HEK293 (cell line): Measurements from ENCODE around the gene PRSS53.

Experiments
- CTCF ChIA-PET: fragments of 350-600 bp; formaldehyde crosslinking; extraction: SDS; loops from one replicate; lab custom pipeline; 2021; ENCODE audit warnings: antibody characterized with exemption; lab: Yijun Ruan, JAX
- POLR2A ChIA-PET: fragments of 300-600 bp; formaldehyde crosslinking; extraction: SDS; loops from one replicate; lab custom pipeline; 2020; ENCODE audit warnings: antibody characterized with exemption, inconsistent platforms; lab: Yijun Ruan, JAX
- H3K27ac ChIP-seq: fragments of 200-500 bp; sonication (Bioruptor generic); 2 replicates; pipeline ENCODE4 v1.5.1; 2014; ENCODE audit warnings: low read depth, low read length, control low read depth, inconsistent platforms; ENCODE audit errors: extremely low read depth
- H3K36me3 ChIP-seq, 2 experiments: fragments of 200-500 bp in 1 of 2; sonication (Bioruptor generic) in 1 of 2; 1 replicate in 1 of 2; 2 replicates in 1 of 2; pipeline ENCODE4 v1.5.1; 2014 to 2017; ENCODE audit warnings: inconsistent platforms in 2 of 2, low read length in 2 of 2; ENCODE audit not compliant: control insufficient read depth in 2 of 2, insufficient read depth in 1 of 2
- H3K4me1 ChIP-seq: fragments of 200-500 bp; sonication (Bioruptor generic); 2 replicates; pipeline ENCODE4 v1.5.1; 2014; ENCODE audit warnings: mild to moderate bottlenecking, low read length, inconsistent platforms; ENCODE audit not compliant: control insufficient read depth, insufficient read depth
- H3K4me3 ChIP-seq: 2 replicates; pipeline ENCODE4 v1.5.1; 2011; ENCODE audit warnings: low read depth, mild to moderate bottlenecking, control low read depth, low read length, moderate library complexity
- H3K9me3 ChIP-seq: fragments of 200-500 bp; sonication (Bioruptor generic); 2 replicates; pipeline ENCODE4 v1.5.1; 2014; ENCODE audit warnings: low read depth, low read length, inconsistent platforms; ENCODE audit not compliant: control insufficient read depth, insufficient read depth
- FEZF1 ChIP-seq: fragments of 450-650 bp; formaldehyde crosslinking; IDR thresholded peaks from 2 replicates; pipeline ENCODE4 v1.5.1; 2016; ENCODE audit warnings: missing biosample characterization, missing genetic modification characterization
- HOXC10 ChIP-seq: sonication (generic); formaldehyde crosslinking; IDR thresholded peaks from 2 replicates; pipeline ENCODE4 v1.8.1; 2023; ENCODE audit warnings: mild to moderate bottlenecking, missing genetic modification reagents
- IKZF3 ChIP-seq: fragments of 450-650 bp; IDR thresholded peaks from 2 replicates; pipeline ENCODE4 v1.5.0; 2018; ENCODE audit warnings: missing biosample characterization, mild to moderate bottlenecking, missing genetic modification characterization, moderate library complexity
- KLF16 ChIP-seq: fragments of 450-650 bp; formaldehyde crosslinking; IDR thresholded peaks from 2 replicates; pipeline ENCODE4 v1.5.1; 2017; ENCODE audit warnings: missing biosample characterization, missing genetic modification characterization
- KLF8 ChIP-seq: fragments of 450-650 bp; formaldehyde crosslinking; IDR thresholded peaks from 2 replicates; pipeline ENCODE4 v1.5.1; 2016; ENCODE audit warnings: missing biosample characterization, missing genetic modification characterization
- OSR2 ChIP-seq: fragments of 450-650 bp; formaldehyde crosslinking; IDR thresholded peaks from 2 replicates; pipeline ENCODE4 v1.5.1; 2016; ENCODE audit warnings: missing biosample characterization, missing genetic modification characterization
- PATZ1 ChIP-seq: fragments of 450-650 bp; formaldehyde crosslinking; IDR thresholded peaks from 2 replicates; pipeline ENCODE4 v1.5.1; 2016; ENCODE audit warnings: missing biosample characterization, missing genetic modification characterization
- ZBTB8A ChIP-seq: fragments of 450-650 bp; formaldehyde crosslinking; IDR thresholded peaks from 2 replicates; pipeline ENCODE4 v1.5.1; 2016; ENCODE audit warnings: missing biosample characterization, missing genetic modification characterization
- ZFHX2 ChIP-seq: fragments of 450-650 bp; formaldehyde crosslinking; conservative IDR thresholded peaks from 2 replicates; pipeline ENCODE4 v1.5.1; 2016; ENCODE audit warnings: missing biosample characterization, missing genetic modification characterization
- ZNF121 ChIP-seq: fragments of 450-650 bp; formaldehyde crosslinking; IDR thresholded peaks from 2 replicates; pipeline ENCODE4 v1.5.1; 2016; ENCODE audit warnings: missing biosample characterization, missing genetic modification characterization
- ZNF2 ChIP-seq: fragments of 450-650 bp; formaldehyde crosslinking; IDR thresholded peaks from 2 replicates; pipeline ENCODE4 v1.5.1; 2016; ENCODE audit warnings: missing biosample characterization, missing genetic modification characterization
- ZNF473 ChIP-seq: fragments of 450-650 bp; formaldehyde crosslinking; IDR thresholded peaks from 2 replicates; pipeline ENCODE4 v1.5.1; 2017; ENCODE audit warnings: missing biosample characterization, missing genetic modification characterization
- ZNF600 ChIP-seq: fragments of 450-650 bp; formaldehyde crosslinking; IDR thresholded peaks from 2 replicates; pipeline ENCODE4 v1.5.1; 2016; ENCODE audit warnings: missing biosample characterization, missing genetic modification characterization
- ZNF623 ChIP-seq: fragments of 450-650 bp; formaldehyde crosslinking; IDR thresholded peaks from 2 replicates; pipeline ENCODE4 v1.5.1; 2016; ENCODE audit warnings: missing biosample characterization, missing genetic modification characterization
- ZNF629 ChIP-seq: fragments of 450-650 bp; formaldehyde crosslinking; IDR thresholded peaks from 2 replicates; pipeline ENCODE4 v1.5.1; 2017; ENCODE audit warnings: missing biosample characterization, missing genetic modification characterization
- ZSCAN4 ChIP-seq: fragments of 450-650 bp; formaldehyde crosslinking; IDR thresholded peaks from 2 replicates; pipeline ENCODE4 v1.5.1; 2017; ENCODE audit warnings: missing biosample characterization, missing genetic modification characterization
- TF ChIP-seq, protein P1 (sequence below): fragments of 450-650 bp; formaldehyde crosslinking; optimal IDR thresholded peaks from 2 replicates; pipeline ENCODE3; 2016; ENCODE audit warnings: missing biosample characterization, mild to moderate bottlenecking, missing genetic modification characterization

Gene PRSS53

DNA sequence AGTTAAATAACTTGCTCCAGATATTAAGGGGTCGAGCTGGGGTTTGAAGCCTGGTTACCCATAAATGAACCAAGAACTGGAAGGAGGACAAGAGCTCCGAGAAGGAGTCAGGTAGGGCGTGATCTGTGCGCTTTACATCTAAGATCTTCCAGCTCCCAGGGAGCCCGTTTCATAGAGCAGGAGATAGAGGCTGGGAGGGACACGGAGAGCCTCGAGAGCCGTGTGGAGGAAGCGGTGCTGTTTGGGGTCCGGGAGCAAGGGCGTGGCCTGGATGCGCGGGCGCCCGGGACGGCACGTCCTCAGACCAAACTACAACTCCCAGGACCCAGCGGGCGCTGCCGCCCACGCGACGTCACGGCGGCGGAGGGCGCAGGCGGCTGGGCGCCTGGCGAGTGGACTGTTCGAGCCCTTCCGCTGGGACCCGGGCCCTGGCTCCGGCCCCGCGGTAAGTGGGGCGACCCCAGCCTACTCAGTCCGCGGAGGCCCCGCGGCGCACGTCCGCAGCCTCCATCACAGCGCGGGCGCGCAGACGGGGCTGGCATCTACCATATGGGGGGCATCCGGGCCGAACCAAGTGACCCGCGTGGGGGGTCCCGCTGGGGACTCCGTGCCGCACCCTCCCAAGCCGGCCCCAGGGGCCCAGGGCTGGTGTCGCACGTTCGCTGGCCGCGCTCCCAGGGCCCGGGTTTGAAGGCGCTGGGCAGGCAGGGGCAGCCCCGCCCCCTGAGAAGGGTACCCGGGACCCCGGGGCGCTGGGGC is 19.5 kb upstream of the PRSS53 start, which contains the start of gene BCKDK (continued):
- TF ChIP-seq, protein P1, sequence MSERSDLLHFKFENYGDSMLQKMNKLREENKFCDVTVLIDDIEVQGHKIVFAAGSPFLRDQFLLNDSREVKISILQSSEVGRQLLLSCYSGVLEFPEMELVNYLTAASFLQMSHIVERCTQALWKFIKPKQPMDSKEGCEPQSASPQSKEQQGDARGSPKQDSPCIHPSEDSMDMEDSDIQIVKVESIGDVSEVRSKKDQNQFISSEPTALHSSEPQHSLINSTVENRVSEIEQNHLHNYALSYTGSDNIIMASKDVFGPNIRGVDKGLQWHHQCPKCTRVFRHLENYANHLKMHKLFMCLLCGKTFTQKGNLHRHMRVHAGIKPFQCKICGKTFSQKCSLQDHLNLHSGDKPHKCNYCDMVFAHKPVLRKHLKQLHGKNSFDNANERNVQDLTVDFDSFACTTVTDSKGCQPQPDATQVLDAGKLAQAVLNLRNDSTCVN (tag by site-specific recombination): peak; percentile 81
- TF ChIP-seq FEZF1 (tag by site-specific recombination) (no peak), ZNF629 (tag by site-specific recombination) (peak; percentile 90)

DNA sequence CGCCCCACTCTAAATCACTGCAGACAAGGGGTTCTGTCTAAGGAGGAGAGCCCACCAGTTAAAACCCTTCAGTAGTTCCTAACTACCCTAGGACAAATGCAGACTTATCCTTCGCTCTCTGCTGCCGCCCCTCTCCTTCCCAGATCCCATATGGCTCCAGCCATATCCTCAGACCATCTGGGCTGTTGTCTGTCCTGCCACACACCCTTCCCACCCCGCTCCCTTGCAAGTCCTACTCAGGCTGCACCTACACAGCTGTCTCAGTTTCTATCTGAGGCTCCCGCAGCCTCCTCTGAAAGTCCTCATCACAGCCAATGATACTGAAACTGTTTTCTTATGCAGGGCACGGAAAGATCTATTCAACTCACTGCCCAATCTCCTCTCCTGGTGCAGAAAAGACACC is 18.7 kb upstream of the PRSS53 start:
- CTCF ChIA-PET: interaction anchor here (1.4 kb wide), 1 partner anchor 33 kb away, joined by 3 read pairs; no protein-coding TSS in a partner anchor
- TF ChIP-seq, protein P1 (tag by site-specific recombination): no peak
- TF ChIP-seq HOXC10 (CRISPR knock-in tag) (no peak), IKZF3 (no peak), ZNF600 (tag by site-specific recombination) (peak; percentile 51), ZNF473 (tag by site-specific recombination) (no peak)
- TF ChIP-seq, all 188 proteins: peak for 1
- no peaks in the 10 kb centered on the region; the same call in none of the 2 replicates for H3K4me1 ChIP-seq
- no peak overlapping the region; the same call in 1 of the 2 replicates for H3K27ac ChIP-seq
- POLR2A ChIA-PET: interaction anchor here (0.6 to 2.0 kb wide), 6 partner anchors 10 to 89 kb away, joined by 3 to 6 read pairs (median 4); partner anchors contain the start of genes KAT8, ZNF646 and ZNF668
- H3K36me3 ChIP-seq: peaks cover 0 to 33% of the 10 kb centered on the region in 2 experiments; a peak in 1 of 3 replicates
- H3K4me3 ChIP-seq: no peak overlapping the region
- no peaks in the 10 kb centered on the region for H3K9me3 ChIP-seq

DNA sequence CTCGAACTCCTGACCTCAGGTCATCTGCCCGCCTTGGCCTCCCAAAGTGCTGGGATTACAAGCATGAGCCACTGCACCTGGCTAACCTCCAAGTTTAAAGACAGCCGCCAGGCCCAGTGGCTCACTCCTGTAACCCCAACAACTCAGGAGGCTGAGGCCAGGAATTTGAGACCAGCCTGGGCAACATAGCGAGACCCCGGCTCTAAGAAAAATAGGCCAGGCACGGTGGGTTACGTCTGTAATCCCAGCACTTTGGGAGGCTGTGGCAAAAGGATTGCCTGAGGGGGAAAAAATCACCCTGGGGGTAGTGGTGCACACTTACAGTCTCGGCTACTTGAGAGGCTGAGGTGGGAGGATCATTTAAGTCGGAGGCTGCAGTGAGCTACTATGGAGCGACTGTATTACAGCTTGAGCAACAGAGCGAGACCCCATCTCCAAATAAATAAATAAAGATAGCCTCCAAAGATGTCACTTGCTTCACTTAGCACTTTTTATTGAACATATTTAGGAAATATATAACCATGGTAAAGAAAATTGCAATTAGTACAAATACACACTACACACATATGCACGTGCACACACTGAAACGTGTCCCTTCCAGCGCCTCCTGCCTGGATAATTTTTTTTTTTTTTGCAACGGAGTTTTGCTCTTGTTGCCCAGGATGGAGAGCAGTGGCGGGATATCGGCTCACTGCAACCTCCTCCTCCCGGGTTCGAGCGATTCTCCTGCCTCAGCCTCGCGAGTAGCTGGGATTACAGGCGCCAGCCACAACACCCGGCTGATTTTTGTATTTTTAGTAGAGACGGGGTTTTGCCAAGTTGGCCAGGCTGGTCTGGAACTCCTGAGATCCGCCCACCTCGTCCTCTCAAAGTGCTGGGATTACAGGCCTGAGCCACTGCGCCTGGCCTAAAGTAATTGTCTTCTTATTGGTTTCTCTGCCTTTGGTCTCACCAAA is 18.0 kb upstream of the PRSS53 start:
- Histone ChIP-seq H3K9me3 (no peaks in the 10 kb centered on the region), H3K27ac (no peak overlapping the region), H3K4me1 (no peaks in the 10 kb centered on the region; the same call in none of the 2 replicates), H3K4me3 (no peak overlapping the region), H3K36me3 (peaks cover 0 to 26% of the 10 kb centered on the region in 2 experiments; a peak in 1 of 3 replicates)
- ChIA-PET CTCF (interaction anchor here (0.7 to 1.4 kb wide), 2 partner anchors 34 to 106 kb away, joined by 3 to 7 read pairs; no protein-coding TSS in a partner anchor), POLR2A (interaction anchor here (0.7 to 2.0 kb wide), 4 partner anchors 35 to 90 kb away, joined by 3 to 6 read pairs (median 4); no protein-coding TSS in a partner anchor)
- no peak for TF ChIP-seq OSR2
- TF ChIP-seq ZSCAN4: peak; percentile 66
- peak; percentile 79 for TF ChIP-seq ZNF121 (tag by site-specific recombination)
- TF ChIP-seq, all 188 proteins: peak for 2

- H3K9me3 ChIP-seq: no peaks in the 10 kb centered on the region
- ChIA-PET CTCF (no interaction called here), POLR2A (no interaction called here)
- peak overlapping the region; percentile 70 for H3K27ac ChIP-seq
- no peaks in the 10 kb centered on the region; the same call in none of the 2 replicates for H3K4me1 ChIP-seq
- H3K4me3 ChIP-seq: no peak overlapping the region
- peaks cover 0 to 15% of the 10 kb centered on the region in 2 experiments; a peak in 1 of 3 replicates for H3K36me3 ChIP-seq
- TF ChIP-seq PATZ1 (tag by site-specific recombination) (peak; percentile 51; the same call in 1 of the 2 replicates), KLF8 (tag by site-specific recombination) (peak; percentile 32; the same call in 1 of the 2 replicates), ZNF2 (tag by site-specific recombination) (peak; percentile 67; the same call in 1 of the 2 replicates), KLF16 (tag by site-specific recombination) (0 out of 2 replicates have a peak, but pooled peaks have one; percentile 18), ZBTB8A (tag by site-specific recombination) (peak; percentile 76), ZNF623 (tag by site-specific recombination) (0 out of 2 replicates have a peak, but pooled peaks have one; percentile 14), ZFHX2 (tag by site-specific recombination) (0 out of 2 replicates have a peak, but pooled peaks have one; percentile 25)
- TF ChIP-seq, protein P1 (tag by site-specific recombination): peak; percentile 50
These were observed 17.0 kb upstream of the PRSS53 start for GRCh38 chr16:31105677-31106213.
